Trophoblast cell (in vitro differentiated cells and primary cell): ENCODE data around the gene SLC35G1.

Experiments
- DNase-seq, 2 donors: peaks; one replicate each; pipeline ENCODE4 v3.0.0-alpha.2; 2016
- H2AFZ ChIP-seq: 2 replicates; pipeline ENCODE4 v1.6.1; 2013; ENCODE audit warnings: low read length, moderate library complexity, mild to moderate bottlenecking; ENCODE audit not compliant: insufficient read depth, poor library complexity
- H2AK5ac ChIP-seq: 2 replicates; pipeline ENCODE4 v1.6.1; 2013; ENCODE audit warnings: mild to moderate bottlenecking, low read length
- H2BK120ac ChIP-seq: 2 replicates; pipeline ENCODE4 v1.6.1; 2013; ENCODE audit warnings: low read length, mild to moderate bottlenecking, moderate library complexity; ENCODE audit not compliant: insufficient read depth, poor library complexity
- H2BK12ac ChIP-seq: 2 replicates; pipeline ENCODE4 v1.6.1; 2013; ENCODE audit warnings: mild to moderate bottlenecking, low read length, moderate library complexity
- H2BK5ac ChIP-seq: 2 replicates; pipeline ENCODE4 v1.6.1; 2013; ENCODE audit warnings: low read length, low read depth, moderate library complexity, mild to moderate bottlenecking; ENCODE audit not compliant: poor library complexity
- H3K14ac ChIP-seq: 2 replicates; pipeline ENCODE4 v1.6.1; 2013; ENCODE audit warnings: mild to moderate bottlenecking, low read length
- H3K18ac ChIP-seq: 2 replicates; pipeline ENCODE4 v1.6.1; 2013; ENCODE audit warnings: mild to moderate bottlenecking, low read length
- H3K23ac ChIP-seq: 2 replicates; pipeline ENCODE4 v1.6.1; 2013; ENCODE audit warnings: low read length
- H3K27ac ChIP-seq: 2 replicates; pipeline ENCODE4 v1.5.1; 2013; ENCODE audit warnings: low read depth, mild to moderate bottlenecking, inconsistent platforms, low read length, moderate library complexity
- H3K27me3 ChIP-seq: 2 replicates; pipeline ENCODE4 v1.6.1; 2013; ENCODE audit warnings: inconsistent platforms, mild to moderate bottlenecking, low read length, moderate library complexity; ENCODE audit not compliant: insufficient read depth
- H3K36me3 ChIP-seq, 2 experiments: 1 replicate in 1 of 2; 2 replicates in 1 of 2; pipeline ENCODE4 v1.6.1; 2013; ENCODE audit warnings: low read length in 2 of 2, mild to moderate bottlenecking in 2 of 2, moderate library complexity in 1 of 2; ENCODE audit not compliant: insufficient read depth in 2 of 2, control insufficient read depth in 1 of 2
- H3K4ac ChIP-seq: 2 replicates; pipeline ENCODE4 v1.6.1; 2013; ENCODE audit warnings: low read depth, mild to moderate bottlenecking, low read length, moderate library complexity
- H3K4me1 ChIP-seq, 2 experiments: 1 replicate in 1 of 2; 2 replicates in 1 of 2; pipeline ENCODE4 v1.6.1; 2013; ENCODE audit warnings: low read length in 2 of 2, mild to moderate bottlenecking in 2 of 2, moderate library complexity in 1 of 2; ENCODE audit not compliant: insufficient read depth in 2 of 2, control insufficient read depth in 1 of 2
- H3K4me2 ChIP-seq: 2 replicates; pipeline ENCODE4 v1.6.1; 2013; ENCODE audit warnings: inconsistent platforms, mild to moderate bottlenecking, low read length, moderate library complexity
- H3K4me3 ChIP-seq: 2 replicates; pipeline ENCODE4 v1.5.1; 2013; ENCODE audit warnings: mild to moderate bottlenecking, low read depth, low read length, inconsistent platforms
- H3K79me1 ChIP-seq: one replicate; pipeline ENCODE4 v1.6.1; 2013; ENCODE audit warnings: low read length
- H3K79me2 ChIP-seq: 2 replicates; pipeline ENCODE4 v1.6.1; 2013; ENCODE audit warnings: low read length, mild to moderate bottlenecking; ENCODE audit not compliant: control insufficient read depth, insufficient read depth, poor library complexity
- H3K9ac ChIP-seq: 2 replicates; pipeline ENCODE4 v1.6.1; 2013; ENCODE audit warnings: mild to moderate bottlenecking, low read length
- H3K9me3 ChIP-seq: 2 replicates; pipeline ENCODE4 v1.6.1; 2013; ENCODE audit warnings: low read depth, mild to moderate bottlenecking, control low read depth, inconsistent platforms, low read length; ENCODE audit not compliant: insufficient read depth
- H4K12ac ChIP-seq: 2 replicates; pipeline ENCODE4 v1.6.1; 2013; ENCODE audit warnings: low read depth, mild to moderate bottlenecking, low read length, moderate library complexity
- H4K8ac ChIP-seq: 2 replicates; pipeline ENCODE4 v1.6.1; 2013; ENCODE audit warnings: low read depth, mild to moderate bottlenecking, low read length, moderate library complexity
- H4K91ac ChIP-seq: one replicate; pipeline ENCODE4 v1.6.1; 2013; ENCODE audit warnings: low read depth, mild to moderate bottlenecking, low read length, moderate library complexity
- WGBS: extraction: QIAGEN DNeasy Blood & Tissue Kit; methylation state at CpG from one replicate; pipeline ENCODE4 v1.1.7; 2013; ENCODE audit warnings: missing lambda C conversion rate; ENCODE audit not compliant: insufficient read length, insufficient coverage; ENCODE audit errors: extremely low coverage; 5-methylcytosine and 5-hydroxymethylcytosine counted together

SLC35G1 gene

GRCh38 chr10:93897070-93897780 is 3.4 kb downstream of the SLC35G1 start:
- DNase-seq, result no peak
- Histone ChIP-seq H3K27me3 (no peaks in the 10 kb centered on the region), H2AK5ac (no peak overlapping the region), H3K4me2 (no peak overlapping the region), H3K36me3 (no peaks in the 10 kb centered on the region), H3K27ac (no peak overlapping the region), H3K4ac (no peak overlapping the region), H2BK12ac (no peak overlapping the region), H4K12ac (no peak overlapping the region), H4K8ac (no peak overlapping the region), H2BK120ac (no peak overlapping the region), H3K79me2 (peaks cover 6% of the 10 kb centered on the region), H3K4me1 (peaks cover 0 to 6% of the 10 kb centered on the region in 2 experiments), H2AFZ (no peak overlapping the region), H3K4me3 (no peak overlapping the region), H3K9me3 (no peaks in the 10 kb centered on the region), H3K9ac (no peak overlapping the region), H3K79me1 (peaks cover 9% of the 10 kb centered on the region), H4K91ac (no peak overlapping the region), H3K23ac (no peak overlapping the region), H3K14ac (no peak overlapping the region), H3K18ac (no peak overlapping the region), H2BK5ac (no peak overlapping the region)
- WGBS, result no CpG with 5 or more reads among the region's 4 CpGs

GRCh38 chr10:93899109-93899508 is 5.3 kb downstream of the SLC35G1 start:
- H3K9me3 ChIP-seq, result no peaks in the 10 kb centered on the region
- H3K27ac ChIP-seq, result no peak overlapping the region
- no peak overlapping the region for H2BK120ac ChIP-seq
- no peak overlapping the region for H3K23ac ChIP-seq
- H3K79me2 ChIP-seq, result peaks cover under 1% of the 10 kb centered on the region
- no peak overlapping the region for H4K91ac ChIP-seq
- H3K4me1 ChIP-seq, result peaks cover 0 to 4% of the 10 kb centered on the region in 2 experiments
- WGBS, result no CpG with 5 or more reads among the region's 2 CpGs
- H3K4me3 ChIP-seq, result no peak overlapping the region
- DNase-seq, result no peak
- no peak overlapping the region for H4K8ac ChIP-seq
- no peaks in the 10 kb centered on the region for H3K36me3 ChIP-seq
- no peak overlapping the region for H2AK5ac ChIP-seq
- H3K18ac ChIP-seq, result no peak overlapping the region
- peaks cover 3% of the 10 kb centered on the region for H3K79me1 ChIP-seq
- H2BK5ac ChIP-seq, result no peak overlapping the region
- H3K27me3 ChIP-seq, result no peaks in the 10 kb centered on the region
- no peak overlapping the region for H2AFZ ChIP-seq
- no peak overlapping the region for H3K9ac ChIP-seq
- H3K4ac ChIP-seq, result no peak overlapping the region
- H4K12ac ChIP-seq, result no peak overlapping the region
- H3K14ac ChIP-seq, result no peak overlapping the region
- no peak overlapping the region for H3K4me2 ChIP-seq
- H2BK12ac ChIP-seq, result no peak overlapping the region

- Histone ChIP-seq H2AFZ (no peak overlapping the region), H3K14ac (no peak overlapping the region), H3K4me2 (no peak overlapping the region), H4K91ac (no peak overlapping the region), H2AK5ac (no peak overlapping the region), H3K36me3 (no peaks in the 10 kb centered on the region), H2BK5ac (no peak overlapping the region), H3K27ac (no peak overlapping the region), H2BK120ac (no peak overlapping the region), H3K27me3 (no peaks in the 10 kb centered on the region), H3K18ac (no peak overlapping the region), H3K4ac (no peak overlapping the region), H3K4me1 (no peaks in the 10 kb centered on the region), H3K23ac (no peak overlapping the region), H3K9ac (no peak overlapping the region), H3K4me3 (no peak overlapping the region), H3K79me2 (no peaks in the 10 kb centered on the region), H4K8ac (no peak overlapping the region), H4K12ac (no peak overlapping the region), H2BK12ac (no peak overlapping the region), H3K79me1 (no peaks in the 10 kb centered on the region), H3K9me3 (no peaks in the 10 kb centered on the region)
- WGBS, result no CpG with 5 or more reads among the region's 2 CpGs
- DNase-seq, result peak; percentile 47 to 90
Observed at GRCh38 chr10:93903051-93903450, 9.3 kb downstream of the SLC35G1 start.

- Histone ChIP-seq H3K9ac (no peak overlapping the region), H3K9me3 (no peaks in the 10 kb centered on the region), H3K4me2 (no peak overlapping the region), H3K27ac (no peak overlapping the region), H2BK5ac (no peak overlapping the region), H3K79me1 (no peaks in the 10 kb centered on the region), H4K91ac (no peak overlapping the region), H3K79me2 (no peaks in the 10 kb centered on the region), H3K18ac (no peak overlapping the region), H2AK5ac (no peak overlapping the region), H4K12ac (no peak overlapping the region), H3K14ac (no peak overlapping the region), H2BK120ac (no peak overlapping the region), H3K27me3 (no peaks in the 10 kb centered on the region), H2AFZ (no peak overlapping the region), H3K23ac (no peak overlapping the region), H4K8ac (no peak overlapping the region), H2BK12ac (no peak overlapping the region), H3K4me1 (no peaks in the 10 kb centered on the region), H3K4me3 (no peak overlapping the region), H3K4ac (no peak overlapping the region), H3K36me3 (no peaks in the 10 kb centered on the region)
- WGBS, result no CpG with 5 or more reads among the region's 5 CpGs
- no peak for DNase-seq
Observed at GRCh38 chr10:93904901-93905300, 11.1 kb downstream of the SLC35G1 start.
